Prostate gland (tissue), 2 donors: ENCODE data around the gene C16orf96.

Source experiments
- POLR2A ChIP-seq: fragments of 450-650 bp; IDR thresholded peaks from one replicate; pipeline ENCODE4 v1.6.1; 2016; ENCODE audit warnings: antibody characterized with exemption, mild to moderate bottlenecking
- POLR2AphosphoS5 ChIP-seq: sonication (generic); formaldehyde crosslinking; IDR thresholded peaks from one replicate; pipeline ENCODE4 v1.6.1; 2017; ENCODE audit warnings: antibody characterized with exemption
- TF ChIP-seq, protein P1 (sequence below), 4 experiments: fragments of 200-600 bp in 2 of 4; fragments of 450-650 bp in 2 of 4; sonication (generic) in 2 of 4; IDR thresholded peaks; 1 replicate in 3 of 4; 2 replicates in 1 of 4; pipeline ENCODE4 v1.5.1; 2016 to 2019; ENCODE audit warnings: antibody characterized with exemption in 4 of 4, mild to moderate bottlenecking in 2 of 4, moderate library complexity in 2 of 4

DNA sequence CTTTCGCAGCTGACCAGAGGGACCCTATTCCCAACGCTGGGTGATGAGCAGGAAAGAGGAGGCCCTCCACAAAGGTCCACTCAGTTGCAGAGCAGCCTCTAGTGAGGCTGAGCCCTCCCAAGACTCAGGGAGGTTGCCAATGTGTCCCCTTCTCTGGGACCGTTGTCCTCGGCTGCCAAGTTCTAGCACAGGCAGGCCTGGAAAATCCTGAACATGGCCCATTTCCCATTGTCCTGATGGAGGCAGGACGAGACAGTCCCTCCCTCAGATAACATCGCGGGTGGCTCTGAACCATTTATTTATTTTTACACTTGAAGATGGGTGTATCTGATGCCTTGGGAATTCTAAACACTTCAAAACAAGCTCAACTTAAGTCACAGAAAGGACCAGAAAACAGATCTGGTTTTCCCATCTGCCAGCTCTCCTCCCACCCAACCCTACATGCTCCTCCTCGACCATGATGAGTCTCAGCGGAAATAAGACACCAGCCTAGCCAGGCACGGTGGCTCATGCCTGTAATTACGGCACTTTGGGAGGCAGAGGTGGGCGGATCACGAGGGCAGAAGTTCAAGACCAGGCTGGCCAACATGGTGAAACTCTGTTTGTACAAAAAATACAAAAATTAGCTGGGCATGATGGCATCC lies 30.4 kb upstream of the C16orf96 start:
- no peak for TF ChIP-seq POLR2AphosphoS5
- no peak for TF ChIP-seq POLR2A
- TF ChIP-seq, protein P1, sequence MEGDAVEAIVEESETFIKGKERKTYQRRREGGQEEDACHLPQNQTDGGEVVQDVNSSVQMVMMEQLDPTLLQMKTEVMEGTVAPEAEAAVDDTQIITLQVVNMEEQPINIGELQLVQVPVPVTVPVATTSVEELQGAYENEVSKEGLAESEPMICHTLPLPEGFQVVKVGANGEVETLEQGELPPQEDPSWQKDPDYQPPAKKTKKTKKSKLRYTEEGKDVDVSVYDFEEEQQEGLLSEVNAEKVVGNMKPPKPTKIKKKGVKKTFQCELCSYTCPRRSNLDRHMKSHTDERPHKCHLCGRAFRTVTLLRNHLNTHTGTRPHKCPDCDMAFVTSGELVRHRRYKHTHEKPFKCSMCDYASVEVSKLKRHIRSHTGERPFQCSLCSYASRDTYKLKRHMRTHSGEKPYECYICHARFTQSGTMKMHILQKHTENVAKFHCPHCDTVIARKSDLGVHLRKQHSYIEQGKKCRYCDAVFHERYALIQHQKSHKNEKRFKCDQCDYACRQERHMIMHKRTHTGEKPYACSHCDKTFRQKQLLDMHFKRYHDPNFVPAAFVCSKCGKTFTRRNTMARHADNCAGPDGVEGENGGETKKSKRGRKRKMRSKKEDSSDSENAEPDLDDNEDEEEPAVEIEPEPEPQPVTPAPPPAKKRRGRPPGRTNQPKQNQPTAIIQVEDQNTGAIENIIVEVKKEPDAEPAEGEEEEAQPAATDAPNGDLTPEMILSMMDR (IDR thresholded peaks at IDR 0.05): no peak
